Liver (tissue), 9 donors: ENCODE data around the gene GJB2. TPM values are rescaled to one million over a fixed set of nuclear protein-coding genes. Genes with fewer than 3 reads are reported as not detected.
"Not testable (repeated sequence)": the region's sequence is repeated elsewhere in the genome, so short reads cannot be mapped to it uniquely, and the experiment has no call there.

Experiments used
- DNase-seq: peaks from one replicate; pipeline ENCODE4 v3.0.0-alpha.2; 2017; ENCODE audit warnings: low spot score
- H3K27ac ChIP-seq, 2 donors: one replicate each; pipeline ENCODE4 v1.7.0; 2013; ENCODE audit warnings: inconsistent platforms in 2 of 2, low read length in 2 of 2, control low read depth in 1 of 2, low read depth in 1 of 2, mild to moderate bottlenecking in 1 of 2
- H3K27me3 ChIP-seq, 4 donors: one replicate each; pipeline versions ENCODE4 v1.6.1 to v1.7.0; 2013; ENCODE audit warnings: low read length in 3 of 4, inconsistent platforms in 1 of 4, mild to moderate bottlenecking in 1 of 4, moderate library complexity in 1 of 4; ENCODE audit not compliant: control insufficient read depth in 4 of 4, insufficient read depth in 4 of 4
- H3K36me3 ChIP-seq, 4 donors: one replicate each; pipeline versions ENCODE4 v1.6.1 to v1.7.0; 2013; ENCODE audit warnings: low read length in 3 of 4, mild to moderate bottlenecking in 3 of 4, low read depth in 1 of 4, moderate library complexity in 1 of 4; ENCODE audit not compliant: control insufficient read depth in 4 of 4, insufficient read depth in 3 of 4
- H3K4me1 ChIP-seq, 4 donors: one replicate each; pipeline versions ENCODE4 v1.6.1 to v1.7.0; 2013; ENCODE audit warnings: low read length in 3 of 4, mild to moderate bottlenecking in 3 of 4, moderate library complexity in 1 of 4; ENCODE audit not compliant: control insufficient read depth in 4 of 4, insufficient read depth in 4 of 4
- H3K4me3 ChIP-seq, 3 donors: one replicate each; pipeline versions ENCODE4 v1.6.1 to v1.7.0; 2013; ENCODE audit warnings: low read length in 3 of 3, control low read depth in 1 of 3, low read depth in 1 of 3, mild to moderate bottlenecking in 1 of 3
- H3K9ac ChIP-seq, 2 donors: one replicate each; pipeline ENCODE4 v1.7.0; 2013; ENCODE audit warnings: low read length in 2 of 2, mild to moderate bottlenecking in 2 of 2, moderate library complexity in 2 of 2, control low read depth in 1 of 2, low read depth in 1 of 2
- H3K9me3 ChIP-seq, 4 donors: one replicate each; pipeline versions ENCODE4 v1.6.1 to v1.7.0; 2013; ENCODE audit warnings: low read length in 3 of 4; ENCODE audit not compliant: control insufficient read depth in 4 of 4
- CTCF ChIP-seq: fragments of 150-350 bp; IDR thresholded peaks from 2 replicates; pipeline ENCODE4 v1.5.1; 2017; ENCODE audit warnings: improper control_type of control experiment, low read depth, low read length; ENCODE audit not compliant: missing input control
- EGR1 ChIP-seq, 2 donors: IDR thresholded peaks; 2 replicates each; pipeline ENCODE4 v1.6.1; 2016 to 2018; ENCODE audit warnings: antibody characterized with exemption in 2 of 2, low read depth in 2 of 2
- FOXA2 ChIP-seq: IDR thresholded peaks from 2 replicates; pipeline ENCODE4 v1.6.1; 2016; ENCODE audit warnings: antibody characterized with exemption
- GABPA ChIP-seq, 2 donors: IDR thresholded peaks in 1 of 2; conservative IDR thresholded peaks in 1 of 2; 2 replicates each; pipeline ENCODE4 v1.6.1; 2016; ENCODE audit warnings: antibody characterized with exemption in 2 of 2, mild to moderate bottlenecking in 1 of 2, moderate library complexity in 1 of 2
- HNF4A ChIP-seq, 2 donors: conservative IDR thresholded peaks; 2 replicates each; pipeline ENCODE4 v1.6.1; 2016; ENCODE audit warnings: antibody characterized with exemption in 2 of 2, mild to moderate bottlenecking in 2 of 2
- HNF4G ChIP-seq: IDR thresholded peaks from 2 replicates; pipeline ENCODE4 v1.6.1; 2016; ENCODE audit warnings: antibody characterized with exemption
- JUND ChIP-seq, 2 donors: IDR thresholded peaks; 2 replicates each; pipeline ENCODE4 v1.6.1; 2016; ENCODE audit warnings: antibody characterized with exemption in 2 of 2
- MAX ChIP-seq: IDR thresholded peaks from 2 replicates; pipeline ENCODE4 v1.6.1; 2016; ENCODE audit warnings: antibody characterized with exemption
- NR2F2 ChIP-seq: IDR thresholded peaks from 2 replicates; pipeline ENCODE4 v1.6.1; 2016; ENCODE audit warnings: antibody characterized with exemption
- RAD21 ChIP-seq, 2 donors: IDR thresholded peaks; 2 replicates each; pipeline ENCODE4 v1.6.1; 2016; ENCODE audit warnings: antibody characterized with exemption in 2 of 2, mild to moderate bottlenecking in 2 of 2
- REST ChIP-seq: IDR thresholded peaks from 2 replicates; pipeline ENCODE4 v1.6.1; 2016; ENCODE audit warnings: antibody characterized with exemption, mild to moderate bottlenecking
- RXRA ChIP-seq, 2 donors: IDR thresholded peaks; 2 replicates each; pipeline ENCODE4 v1.6.1; 2017 to 2018; ENCODE audit warnings: antibody characterized with exemption in 2 of 2, mild to moderate bottlenecking in 1 of 2
- YY1 ChIP-seq: IDR thresholded peaks from 2 replicates; pipeline ENCODE4 v1.6.1; 2016; ENCODE audit warnings: antibody characterized with exemption, mild to moderate bottlenecking
- ZBTB33 ChIP-seq: IDR thresholded peaks from 2 replicates; pipeline ENCODE4 v1.6.1; 2016; ENCODE audit warnings: antibody characterized with exemption
- WGBS: extraction: QIAGEN DNeasy Blood & Tissue Kit; methylation state at CpG from one replicate; pipeline ENCODE4 v1.1.7; 2013; 5-methylcytosine and 5-hydroxymethylcytosine counted together
- polyA plus RNA-seq, 2 donors: library from polyadenylated mRNA; stranded (reverse) in 1 of 2; unstranded in 1 of 2; fragments of 200-250 nt in 1 of 2; fragments of >200 nt in 1 of 2; fragmentation: Nextera tagmentation in 1 of 2; extraction: Ambion mirVana in 1 of 2; gene quantifications; one replicate each; pipeline versions ENCODE4 v1.2.1 to v1.2.3, GENCODE V29; 2013 to 2015
- total RNA-seq, 2 donors: library from RNA; depleted of rRNA; stranded (reverse); fragments of >200 nt; gene quantifications; one replicate each; pipeline ENCODE4 v1.2.3, GENCODE V29; 2014
- donor health status: healthy.
- donor health status: healthy.
- donor health status: healthy.
- donor health status: healthy.
- donor health status: healthy.

The GJB2 gene
- total and polyA plus RNA-seq, 4 donors = 8.0 to 50.1 (median 20.6) TPM

- TF ChIP-seq JUND (IDR thresholded peaks at IDR 0.05) (no peak), YY1 (no peak), RAD21 (IDR thresholded peaks at IDR 0.05) (no peak), HNF4A (conservative IDR thresholded peaks at IDR 0.05) (no peak), GABPA (IDR thresholded peaks at IDR 0.05 in 1 of 2, conservative IDR thresholded peaks at IDR 0.05 in 1 of 2) (no peak), CTCF (no peak), REST (no peak), FOXA2 (no peak), EGR1 (IDR thresholded peaks at IDR 0.05; ENCODE audit: low read depth in 2 of 2) (no peak), NR2F2 (no peak), RXRA (IDR thresholded peaks at IDR 0.05) (no peak), HNF4G (no peak), MAX (no peak), ZBTB33 (no peak)
- Histone ChIP-seq H3K4me3 (no peak overlapping the region), H3K4me1 (peaks cover 6 to 17% (median 13%) of the 10 kb centered on the region in 4 donors), H3K27ac (no peak overlapping the region), H3K9ac (no peak overlapping the region), H3K9me3 (no peaks in the 10 kb centered on the region), H3K27me3 (peaks cover 0 to 24% (median 6%) of the 10 kb centered on the region in 4 donors), H3K36me3 (no peaks in the 10 kb centered on the region)
- DNase-seq = no peak
- 58% methylated on average over 2 of the region's 2 CpGs for WGBS
Observed at GRCh38 chr13:20156702-20157101, 36.0 kb downstream of the GJB2 start.

GRCh38 chr13:20153290-20153689 lies 39.4 kb downstream of the GJB2 start:
- H3K36me3 ChIP-seq, DNase-seq, H3K27ac ChIP-seq, H3K4me1 ChIP-seq, H3K9me3 ChIP-seq, H3K4me3 ChIP-seq, H3K9ac ChIP-seq: not testable (repeated sequence)
- H3K27me3 ChIP-seq = peaks cover 0 to 17% (median 1%) of the 10 kb centered on the region in 4 donors
- 95% methylated on average over 2 of the region's 2 CpGs for WGBS
